GM23338 (cell line): ENCODE results near the gene MYO6. TPM values are rescaled to one million over a fixed set of nuclear protein-coding genes. Genes with fewer than 3 reads are reported as not detected.

Source experiments
- ATAC-seq: fragments of 200-7000 bp; cut with Tn5 transposase; 3 replicates; pipeline ENCODE4 v1.9.1; 2020
- DNase-seq: peaks from one replicate; pipeline ENCODE4 v3.0.0-alpha.2; 2015; ENCODE audit warnings: low spot score
- H2AFZ ChIP-seq: fragments of 200-600 bp; sonication (generic); 2 replicates; pipeline ENCODE4 v1.8.0; 2016; ENCODE audit warnings: antibody characterized with exemption, mild to moderate bottlenecking, moderate library complexity
- H3F3A ChIP-seq: fragments of 200-600 bp; sonication (generic); replicated peaks from 2 replicates; pipeline ENCODE4 v1.8.0; 2017; ENCODE audit warnings: antibody characterized with exemption, mixed run types, low read depth
- H3K27ac ChIP-seq: fragments of 200-600 bp; sonication (generic); 2 replicates; pipeline ENCODE4 v1.6.1; 2016; ENCODE audit warnings: low read depth
- H3K27me3 ChIP-seq: fragments of 200-600 bp; sonication (generic); 2 replicates; pipeline ENCODE4 v1.8.0; 2016; ENCODE audit warnings: mild to moderate bottlenecking, mixed run types, moderate library complexity; ENCODE audit not compliant: insufficient read depth
- H3K36me3 ChIP-seq: fragments of 200-600 bp; sonication (generic); 2 replicates; pipeline ENCODE4 v1.8.0; 2016; ENCODE audit warnings: mild to moderate bottlenecking; ENCODE audit not compliant: insufficient read depth
- H3K4me1 ChIP-seq: fragments of 200-600 bp; sonication (generic); 2 replicates; pipeline ENCODE4 v1.8.0; 2016; ENCODE audit warnings: mild to moderate bottlenecking, moderate library complexity; ENCODE audit not compliant: insufficient read depth
- H3K4me2 ChIP-seq: fragments of 200-600 bp; sonication (generic); 2 replicates; pipeline ENCODE4 v1.7.1; 2017; ENCODE audit warnings: mixed run types
- H3K4me3 ChIP-seq: fragments of 200-600 bp; sonication (generic); 2 replicates; pipeline ENCODE4 v1.6.1; 2016; ENCODE audit warnings: mixed run types
- H3K79me2 ChIP-seq: fragments of 200-600 bp; sonication (generic); replicated peaks from 2 replicates; pipeline ENCODE4 v1.8.0; 2017; ENCODE audit warnings: mild to moderate bottlenecking; ENCODE audit not compliant: insufficient read depth
- H3K9me2 ChIP-seq: fragments of 200-600 bp; sonication (generic); 2 replicates; pipeline ENCODE4 v1.8.0; 2017; ENCODE audit not compliant: insufficient read depth
- H4K20me1 ChIP-seq: fragments of 200-600 bp; sonication (generic); replicated peaks from 2 replicates; pipeline ENCODE4 v1.8.0; 2017; ENCODE audit warnings: mild to moderate bottlenecking; ENCODE audit not compliant: insufficient read depth
- H3K27ac Mint-ChIP-seq: 2 replicates; pipeline ENCODE4 v1.8.0; 2020; ENCODE audit warnings: inconsistent platforms, mild to moderate bottlenecking, moderate library complexity, mixed read lengths
- H3K27me3 Mint-ChIP-seq: 3 replicates; pipeline ENCODE4 v1.8.0; 2022; ENCODE audit warnings: low read depth, mild to moderate bottlenecking, moderate library complexity, mixed read lengths, inconsistent platforms; ENCODE audit not compliant: insufficient read depth, poor library complexity
- H3K36me3 Mint-ChIP-seq: 3 replicates; pipeline ENCODE4 v1.8.0; 2021; ENCODE audit warnings: low read depth, mild to moderate bottlenecking, inconsistent platforms, moderate library complexity, mixed read lengths
- H3K4me1 Mint-ChIP-seq: 3 replicates; pipeline ENCODE4 v1.8.0; 2020; ENCODE audit warnings: mild to moderate bottlenecking, inconsistent platforms, mixed read lengths
- H3K4me3 Mint-ChIP-seq: 3 replicates; pipeline ENCODE4 v1.8.0; 2021; ENCODE audit warnings: moderate library complexity, mild to moderate bottlenecking, inconsistent platforms, mixed read lengths
- H3K9me3 Mint-ChIP-seq: 3 replicates; pipeline ENCODE4 v1.8.0; 2020; ENCODE audit warnings: moderate library complexity, mild to moderate bottlenecking, inconsistent platforms, mixed read lengths
- EZH2 ChIP-seq: fragments of 200-600 bp; sonication (generic); IDR thresholded peaks from one replicate; pipeline ENCODE4 v1.8.0; 2017; ENCODE audit warnings: antibody characterized with exemption, mild to moderate bottlenecking, low read depth; ENCODE audit not compliant: unreplicated experiment
- EZH2phosphoT487 ChIP-seq: fragments of 200-600 bp; sonication (generic); IDR thresholded peaks from one replicate; pipeline ENCODE4 v1.8.1; 2018; ENCODE audit warnings: antibody characterized with exemption; ENCODE audit not compliant: unreplicated experiment
- JUNB ChIP-seq: IDR thresholded peaks from one replicate; pipeline ENCODE4 v1.6.1; 2016; ENCODE audit warnings: antibody characterized with exemption; ENCODE audit not compliant: unreplicated experiment
- POLR2AphosphoS5 ChIP-seq: IDR thresholded peaks from 2 replicates; pipeline ENCODE4 v1.6.1; 2016; ENCODE audit warnings: antibody characterized with exemption, low read depth
- REST ChIP-seq: IDR thresholded peaks from one replicate; pipeline ENCODE4 v1.6.1; 2018; ENCODE audit warnings: antibody characterized with exemption; ENCODE audit not compliant: unreplicated experiment
- STAT1 ChIP-seq: IDR thresholded peaks from one replicate; pipeline ENCODE4 v1.6.1; 2016; ENCODE audit warnings: antibody characterized with exemption; ENCODE audit not compliant: unreplicated experiment
- ZNF114 ChIP-seq: fragments of 250-450 bp; sonication (Bioruptor Pico); IDR thresholded peaks from 2 replicates; pipeline ENCODE4 v1.5.0; 2020; ENCODE audit warnings: mild to moderate bottlenecking, moderate library complexity
- ZNF331 ChIP-seq: fragments of 250-450 bp; sonication (Bioruptor Pico); IDR thresholded peaks from 2 replicates; pipeline ENCODE4 v1.5.0; 2020; ENCODE audit warnings: low read depth, mild to moderate bottlenecking, moderate library complexity
- polyA plus RNA-seq: library from polyadenylated mRNA; unstranded; fragments of >200 nt; fragmentation: Nextera tagmentation; extraction: Ambion mirVana; gene quantifications from 2 replicates; pipeline ENCODE4 v1.2.1, GENCODE V29; 2016
- total RNA-seq: library from RNA; depleted of rRNA; stranded (reverse); fragments of >200 nt; shearing (Covaris generic); gene quantifications from 2 replicates; pipeline ENCODE4 v1.2.3, GENCODE V29; 2014

Gene MYO6
- total and polyA plus RNA-seq, 2 experiments from 2014 or later = 21.8 to 33.0 TPM

DNA sequence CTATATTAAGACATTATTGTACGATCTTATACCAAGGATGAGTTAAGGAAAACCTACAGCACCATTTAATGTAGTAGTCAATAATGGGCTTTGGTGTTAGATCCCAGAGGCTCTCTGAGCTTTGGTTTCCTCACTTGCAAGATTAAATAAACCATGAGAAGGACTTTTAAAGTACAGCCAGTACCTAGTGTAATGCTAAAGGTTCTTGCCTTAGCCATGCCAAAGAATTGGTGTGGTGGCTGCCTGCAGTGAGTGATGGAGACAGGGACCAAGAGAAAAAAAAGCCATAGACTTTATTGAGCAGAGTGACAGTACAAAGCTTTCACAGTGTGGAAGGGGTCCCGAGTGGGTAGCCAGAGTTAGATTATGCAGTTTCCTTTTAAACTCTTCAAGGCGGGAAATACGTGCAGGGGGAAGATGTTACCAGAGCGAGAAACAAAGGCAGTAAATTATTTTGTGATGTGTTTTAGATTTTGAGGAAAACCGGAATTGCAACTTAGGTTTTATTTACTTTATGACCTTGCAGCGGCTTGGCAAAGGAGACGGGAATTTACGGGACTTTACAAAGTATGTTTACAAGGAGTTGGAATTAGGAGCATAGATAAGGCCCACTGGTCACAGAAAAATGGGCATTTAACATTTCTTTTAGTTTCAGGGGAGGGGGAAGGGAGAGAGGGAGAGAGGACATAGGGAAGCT, 100.4 kb downstream of the MYO6 start:
- H3K27ac Mint-ChIP-seq = 0 out of 2 replicates have a peak overlapping the region, but pooled peaks have one; percentile 27
- no peak for TF ChIP-seq POLR2AphosphoS5
- no peak for TF ChIP-seq STAT1
- TF ChIP-seq REST = no peak
- TF ChIP-seq ZNF114 = no peak
- no peak for TF ChIP-seq EZH2phosphoT487
- TF ChIP-seq ZNF331 (CRISPR knock-in tag) = no peak
- Histone ChIP-seq H3K27ac (peak overlapping the region; percentile 15; the same call in 1 of the 2 replicates), H3K4me3 (no peak overlapping the region), H2AFZ (no peak overlapping the region), H3K36me3 (no peaks in the 10 kb centered on the region), H3K4me2 (no peak overlapping the region), H3K4me1 (no peaks in the 10 kb centered on the region), H3F3A (no peaks in the 10 kb centered on the region), H3K27me3 (no peaks in the 10 kb centered on the region), H4K20me1 (no peaks in the 10 kb centered on the region), H3K9me2 (no peaks in the 10 kb centered on the region), H3K79me2 (no peaks in the 10 kb centered on the region)
- DNase-seq (no peak), ATAC-seq (0 out of 3 replicates have a peak, but pooled peaks have one; percentile 26)
- H3K4me3 Mint-ChIP-seq = no peak overlapping the region
- H3K9me3 Mint-ChIP-seq = no peaks in the 10 kb centered on the region
- H3K27me3 Mint-ChIP-seq = no peaks in the 10 kb centered on the region
- H3K36me3 Mint-ChIP-seq = no peaks in the 10 kb centered on the region
- H3K4me1 Mint-ChIP-seq = peaks cover 7% of the 10 kb centered on the region; the same call in 2 of the 3 replicates

DNA sequence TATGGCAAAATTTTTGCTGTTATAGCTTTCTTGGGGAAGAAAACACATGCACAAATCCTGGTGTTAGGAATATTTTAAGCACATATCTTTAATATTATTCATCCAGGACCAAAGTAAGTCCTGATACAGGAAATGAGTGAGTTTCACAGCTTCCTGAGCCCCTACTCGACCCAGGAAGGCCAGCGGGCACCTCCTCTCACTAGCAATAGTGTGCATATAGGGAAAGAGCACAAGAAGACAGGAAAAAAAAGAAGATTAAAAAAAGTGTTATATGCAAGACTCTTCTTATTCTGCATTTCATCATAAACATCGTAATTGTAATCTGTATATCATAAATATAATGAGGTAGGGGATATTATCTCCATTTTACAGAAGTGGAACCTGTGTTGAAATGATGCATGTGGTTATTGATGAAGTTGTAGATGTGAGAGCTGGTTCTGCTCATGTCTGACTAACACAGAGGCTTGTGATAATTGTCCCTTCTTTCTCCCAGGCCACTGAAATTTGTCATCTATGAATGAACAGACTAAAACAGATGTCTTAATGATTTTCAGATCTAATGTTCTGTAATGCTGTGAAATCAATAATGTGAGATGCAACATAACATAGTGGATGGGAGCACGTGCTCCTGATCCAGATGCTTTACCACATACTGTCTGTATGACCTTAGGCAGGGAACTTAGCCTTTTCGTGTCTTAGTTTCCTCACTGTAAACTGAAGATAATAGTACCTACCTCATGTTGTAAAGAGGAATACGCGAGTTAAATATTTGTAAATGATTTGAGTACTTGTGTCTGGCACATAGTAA, 101.2 kb downstream of the MYO6 start:
- H3K4me3 ChIP-seq = no peak overlapping the region
- H3K36me3 ChIP-seq = no peaks in the 10 kb centered on the region
- no peaks in the 10 kb centered on the region for H3K9me2 ChIP-seq
- Mint-ChIP-seq H3K4me1 (peaks cover 7% of the 10 kb centered on the region; the same call in 2 of the 3 replicates), H3K36me3 (no peaks in the 10 kb centered on the region), H3K27me3 (no peaks in the 10 kb centered on the region), H3K4me3 (no peak overlapping the region), H3K27ac (0 out of 2 replicates have a peak overlapping the region, but pooled peaks have one; percentile 27), H3K9me3 (no peaks in the 10 kb centered on the region)
- H3K27ac ChIP-seq = no peak overlapping the region
- H3K4me2 ChIP-seq = no peak overlapping the region
- H3K4me1 ChIP-seq = no peaks in the 10 kb centered on the region
- TF ChIP-seq JUNB = no peak
- TF ChIP-seq EZH2 = no peak
- no peaks in the 10 kb centered on the region for H3F3A ChIP-seq
- DNase-seq = no peak
- no peaks in the 10 kb centered on the region for H3K79me2 ChIP-seq
- H2AFZ ChIP-seq = no peak overlapping the region
- no peak for ATAC-seq
- no peaks in the 10 kb centered on the region for H3K27me3 ChIP-seq
- H4K20me1 ChIP-seq = no peaks in the 10 kb centered on the region
